Left cardiac atrium (tissue), 4 donors: ENCODE measurements around the gene HDAC4. TPM values are rescaled to one million over a fixed set of nuclear protein-coding genes. Genes with fewer than 3 reads are reported as not detected.

ENCODE experiments used
- ATAC-seq, 2 donors: fragments of 200-7000 bp; cut with Tn5 transposase; one replicate each; pipeline ENCODE4 v1.9.1; 2020; ENCODE audit warnings: mild to moderate bottlenecking in 2 of 2, moderate library complexity in 2 of 2
- DNase-seq: peaks from one replicate; pipeline ENCODE4 v3.0.0-alpha.2; 2020
- intact Hi-C, 2 donors: fragments of 100-400 bp; cut with DNase I; formaldehyde crosslinking; loops; one replicate each; pipeline versions ENCODE4 v1.14.1 to v1.15.1; 2022 to 2023
- total RNA-seq, 2 donors: library from RNA; stranded (reverse); fragmentation: NEBNext Ultra II Directional; extraction: Animal tissue kit (Norgen Biotek cat#: 25700); gene quantifications; one replicate each; pipeline ENCODE4 v1.2.1, GENCODE V29; 2021
- donor health status: DM: no; HTN: yes; CAD: no.
- donor health status: DM: no; HTN: yes; CAD: no; lungs with severe emphysema.
- donor health status: DM: yes; HTN: yes; CAD: no.
- donor health status: Dilated cardiomyopathy.

HDAC4 gene
- total RNA-seq, 2 donors from 2014 or later, result 25.6 to 31.2 TPM

DNA sequence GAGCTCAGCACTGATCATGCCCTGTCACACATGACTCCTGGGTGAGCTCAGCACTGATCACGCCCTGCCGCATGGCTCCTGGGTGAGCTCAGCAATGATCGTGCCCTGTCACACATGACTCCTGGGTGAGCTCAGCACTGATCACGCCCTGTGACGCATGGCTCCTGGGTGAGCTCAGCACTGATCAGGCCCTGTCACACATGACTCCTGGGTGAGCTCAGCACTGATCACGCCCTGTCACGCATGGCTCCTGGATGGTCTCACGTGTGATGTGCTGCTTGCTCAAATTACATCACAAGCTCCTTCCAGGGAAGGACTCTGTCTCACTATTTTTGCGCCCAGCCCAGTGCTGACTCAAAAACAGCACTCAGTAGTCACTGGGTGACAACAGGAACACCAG lies 258.0 kb downstream of the HDAC4 start:
- DNase-seq (no peak), ATAC-seq (no peak)
- intact Hi-C loops, result no loop called here

DNA sequence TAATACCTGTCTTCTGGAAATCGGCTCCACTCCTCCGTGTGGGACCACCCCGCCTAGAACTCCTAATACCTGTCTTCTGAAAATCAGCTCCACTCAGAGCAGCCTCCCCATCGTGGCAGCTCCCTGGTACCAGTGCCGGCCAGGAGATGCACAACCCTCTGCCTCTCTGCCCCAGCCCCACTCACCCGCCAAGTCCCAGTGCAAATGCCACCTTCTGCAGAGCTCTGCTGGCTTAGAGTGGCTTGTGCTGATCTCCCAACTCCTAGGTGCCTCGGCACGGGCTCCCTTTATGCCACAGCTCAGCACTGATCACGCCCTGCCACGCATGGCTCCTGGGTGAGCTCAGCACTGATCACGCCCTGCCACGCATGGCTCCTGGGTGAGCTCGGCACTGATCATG lies 258.5 kb downstream of the HDAC4 start:
- no peak for ATAC-seq
- DNase-seq, result no peak
- intact Hi-C loops, result no loop called here

DNA sequence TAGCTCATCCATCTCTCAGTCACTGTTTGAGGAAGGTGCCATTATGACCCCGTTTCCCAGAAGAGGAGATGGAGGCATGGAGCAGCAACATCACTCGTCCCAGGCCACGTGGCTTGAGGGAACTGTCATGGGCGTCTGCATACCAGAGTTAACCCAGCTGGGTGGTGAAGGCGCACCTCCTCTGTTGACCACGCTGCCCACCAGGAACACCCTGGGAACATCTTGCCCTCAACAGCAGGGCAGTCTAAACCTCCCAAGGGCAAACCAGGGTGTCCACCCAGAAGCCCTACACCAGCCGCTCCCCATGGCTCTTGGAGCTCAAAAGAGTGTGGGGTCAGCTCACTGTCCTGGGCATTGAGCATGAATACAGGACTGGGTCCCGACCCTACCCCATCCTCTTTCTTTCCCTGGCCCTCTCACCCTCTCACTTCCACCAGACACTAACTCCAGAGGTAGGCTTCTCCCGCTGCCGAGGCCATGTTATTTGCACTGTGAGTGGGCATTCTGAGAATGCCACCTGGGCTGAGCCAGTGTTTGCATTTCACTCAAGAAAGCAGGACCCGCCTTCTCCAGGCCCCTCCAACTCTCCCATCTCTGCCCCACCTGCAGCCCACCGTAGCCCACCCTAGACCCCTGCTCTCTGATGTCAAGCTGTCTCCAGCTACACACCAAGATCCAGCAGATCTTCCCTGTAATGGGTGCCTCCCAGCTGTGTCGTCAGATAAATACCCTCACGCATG lies 259.6 kb downstream of the HDAC4 start:
- intact Hi-C loops, result no loop called here
- ATAC-seq (no peak), DNase-seq (no peak)

DNA sequence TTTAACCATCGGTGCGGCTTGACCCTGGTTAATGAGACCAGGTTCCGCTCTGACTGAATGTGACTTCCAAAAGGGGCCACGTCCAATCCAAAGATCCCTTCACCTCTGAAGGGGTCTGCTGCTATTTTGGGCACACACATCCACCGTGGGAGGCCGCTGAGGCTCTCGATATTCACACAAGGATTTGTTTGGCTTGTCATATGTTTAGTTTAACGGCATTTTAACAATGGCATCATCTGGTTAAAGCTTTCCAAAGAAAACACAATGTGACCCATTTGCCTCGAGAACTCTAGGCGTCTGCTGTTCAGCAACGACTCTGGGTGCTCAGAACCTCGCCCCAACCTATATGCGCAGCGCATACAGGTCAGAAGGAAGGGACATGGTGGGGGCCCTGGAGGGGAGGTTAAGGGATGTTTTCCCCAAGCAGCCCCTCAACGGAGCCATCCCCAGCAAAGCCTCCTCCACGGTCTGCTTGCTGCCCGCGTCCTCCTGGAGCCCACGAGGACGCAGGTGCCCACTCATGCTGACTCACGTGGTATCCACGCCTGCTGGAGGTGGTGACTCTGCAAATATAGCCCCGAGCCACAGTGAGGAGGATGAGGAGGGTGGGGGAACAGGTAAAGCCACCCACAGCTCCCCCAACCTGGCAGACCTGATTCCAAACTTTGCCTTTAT lies 260.3 kb downstream of the HDAC4 start:
- DNase-seq (no peak), ATAC-seq (no peak)
- intact Hi-C loops, result no loop called here

DNA sequence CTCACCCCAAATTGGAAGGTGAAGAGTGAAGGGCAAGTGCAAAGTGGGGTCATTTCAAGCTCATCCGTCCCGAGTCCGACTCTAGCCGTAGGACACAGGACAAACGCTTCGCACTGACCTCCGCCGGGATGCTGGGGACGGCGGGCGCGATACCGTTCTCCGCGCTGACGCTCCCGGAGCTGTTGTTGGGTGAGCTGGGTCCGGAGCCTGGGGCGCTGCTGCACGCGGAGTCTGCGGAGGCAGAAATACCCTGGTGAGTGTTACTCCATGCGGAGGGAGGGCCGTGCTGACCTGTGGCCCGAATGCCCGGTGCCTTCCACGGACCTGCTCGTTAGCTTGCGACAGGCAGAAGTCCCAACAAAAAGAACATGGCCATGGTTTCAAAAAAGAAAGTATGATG lies 261.3 kb downstream of the HDAC4 start:
- no peak for ATAC-seq
- DNase-seq, result no peak
- intact Hi-C loops, result no loop called here

DNA sequence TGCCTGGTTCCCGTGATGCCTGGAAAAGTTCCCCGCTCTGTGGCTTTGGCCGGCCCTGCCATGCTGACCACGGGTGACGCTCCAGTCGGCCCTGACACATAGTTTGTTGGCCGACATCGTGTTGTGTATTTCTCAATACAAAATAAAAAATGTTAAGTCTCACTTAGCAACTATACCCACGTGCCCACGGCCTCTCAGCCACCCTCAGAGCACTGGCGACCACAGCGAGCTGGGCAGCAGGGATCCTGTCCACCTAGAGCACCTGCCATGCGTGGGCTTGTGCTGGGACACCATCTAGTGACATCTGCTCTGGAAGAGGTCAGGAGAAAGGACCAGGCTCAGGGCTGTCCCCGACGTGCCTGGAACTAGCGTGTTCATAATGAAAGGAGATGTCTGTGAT lies 261.7 kb downstream of the HDAC4 start:
- ATAC-seq, result no peak
- DNase-seq, result no peak
- intact Hi-C loops, result no loop called here

DNA sequence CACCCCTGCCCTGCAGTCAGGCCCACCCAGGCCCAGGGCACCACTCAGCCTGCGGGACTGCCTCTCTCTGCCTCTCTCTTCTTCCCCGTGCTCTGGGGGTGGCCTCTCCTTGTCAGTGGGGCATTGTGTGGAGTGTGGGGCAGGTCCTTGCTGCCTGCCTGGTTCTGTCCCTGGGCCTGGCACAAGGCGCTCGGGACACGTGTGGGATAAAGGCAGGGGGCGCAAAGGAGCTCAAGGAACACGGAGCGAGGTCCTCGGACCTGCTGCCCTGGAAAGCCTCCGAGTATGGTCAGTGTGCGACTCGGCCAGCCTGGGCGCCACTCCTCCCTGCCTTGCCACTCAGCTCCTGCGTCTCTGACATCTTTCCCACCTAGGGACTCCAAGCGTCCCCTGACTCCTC lies 262.2 kb downstream of the HDAC4 start:
- DNase-seq (no peak), ATAC-seq (no peak)
- intact Hi-C loops, result no loop called here

DNA sequence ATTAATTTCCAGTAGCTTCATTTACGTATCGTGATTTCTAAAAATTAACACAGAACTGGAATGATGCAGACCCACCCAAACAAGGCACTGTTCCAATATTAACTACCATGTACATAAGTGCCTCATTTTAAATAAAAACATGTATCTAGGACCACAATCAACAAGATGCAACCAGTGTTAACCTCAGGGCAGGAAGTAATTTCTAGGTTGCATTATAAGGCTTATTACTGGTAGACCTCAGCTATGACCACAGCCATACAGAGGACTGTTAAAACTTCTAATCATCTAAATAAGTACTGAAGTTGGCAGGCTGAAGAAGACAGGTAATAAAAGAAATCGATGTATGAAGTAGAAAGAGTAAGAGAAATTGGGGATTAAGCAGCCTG lies 262.9 kb downstream of the HDAC4 start:
- intact Hi-C loops, result no loop called here
- ATAC-seq, result no peak
- no peak for DNase-seq

DNA sequence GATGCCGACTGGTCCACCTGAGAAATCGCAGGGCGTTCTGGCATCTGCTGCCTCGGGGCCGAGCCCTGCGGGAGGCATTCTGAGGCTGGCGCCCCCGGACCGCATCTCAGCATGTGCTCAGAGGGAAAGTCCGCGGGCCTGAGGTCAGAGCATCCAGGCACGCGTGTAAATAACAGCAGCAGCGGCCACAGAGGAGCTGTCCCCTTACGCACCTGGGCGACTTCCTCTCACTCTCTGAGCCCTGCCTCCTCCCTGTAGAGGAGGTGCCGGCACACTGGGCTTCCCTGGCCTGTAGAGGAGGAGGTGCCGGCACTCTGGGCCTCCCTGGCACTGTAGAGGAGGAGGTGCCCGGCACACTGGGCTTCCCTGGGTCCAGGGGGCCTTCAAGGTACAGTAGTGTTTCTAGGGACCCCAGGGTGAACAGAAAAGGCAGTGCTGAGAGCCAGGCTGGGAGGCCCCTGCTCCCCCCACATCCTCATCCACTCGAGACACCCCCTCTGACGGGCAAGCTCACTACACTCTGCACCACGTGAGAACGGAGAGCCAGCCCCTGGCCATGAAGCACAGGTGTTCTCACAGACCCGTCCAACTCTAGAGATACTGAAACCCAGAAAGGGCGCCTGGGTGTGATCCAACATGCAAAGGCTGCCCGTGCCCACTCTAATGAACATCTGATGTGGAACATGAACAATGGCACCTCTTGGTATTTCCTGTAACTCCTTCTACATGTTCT lies 263.5 kb downstream of the HDAC4 start:
- DNase-seq, result no peak
- peak; percentile 35 to 74 for ATAC-seq
- intact Hi-C loops, result no loop called here

DNA sequence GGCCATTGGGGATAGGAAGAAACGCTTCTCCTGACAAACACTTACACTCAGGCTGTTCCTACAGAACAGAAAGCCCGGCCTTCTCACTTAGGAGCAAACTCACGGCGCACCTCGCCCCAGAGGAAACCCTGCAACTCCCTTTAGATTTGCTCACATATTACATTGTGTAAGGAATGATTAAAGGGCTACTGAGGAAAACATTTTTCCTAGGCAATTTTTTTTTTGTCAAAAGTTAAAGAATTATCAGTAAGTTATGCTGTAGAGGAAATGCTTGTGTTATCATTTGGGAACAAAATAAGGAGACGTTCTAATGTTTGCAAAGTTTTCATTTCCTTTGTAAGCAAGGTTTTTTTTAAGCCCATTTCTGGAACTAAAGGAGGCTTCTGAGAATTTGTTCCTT lies 264.1 kb downstream of the HDAC4 start:
- DNase-seq (no peak), ATAC-seq (no peak)
- intact Hi-C loops, result no loop called here

DNA sequence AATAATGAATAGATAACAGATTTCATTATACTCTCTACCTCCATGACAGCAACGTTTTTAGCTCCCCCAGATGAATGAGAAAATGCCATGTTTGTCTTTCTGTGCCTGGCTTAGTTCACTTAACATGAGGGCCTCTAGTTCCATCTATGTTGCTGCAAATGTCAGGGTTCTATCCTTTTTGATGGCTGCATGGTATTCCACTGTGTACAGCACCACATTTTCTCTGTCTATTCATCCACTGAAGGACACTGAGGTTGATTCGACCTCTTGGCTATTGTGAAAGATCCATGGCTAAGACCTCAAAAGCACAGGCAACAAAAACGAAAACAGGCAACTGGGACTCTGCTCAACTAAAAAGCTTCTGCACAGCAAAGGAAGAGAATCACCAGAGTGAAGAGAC lies 264.6 kb downstream of the HDAC4 start:
- intact Hi-C loops, result no loop called here
- ATAC-seq (no peak), DNase-seq (no peak)

DNA sequence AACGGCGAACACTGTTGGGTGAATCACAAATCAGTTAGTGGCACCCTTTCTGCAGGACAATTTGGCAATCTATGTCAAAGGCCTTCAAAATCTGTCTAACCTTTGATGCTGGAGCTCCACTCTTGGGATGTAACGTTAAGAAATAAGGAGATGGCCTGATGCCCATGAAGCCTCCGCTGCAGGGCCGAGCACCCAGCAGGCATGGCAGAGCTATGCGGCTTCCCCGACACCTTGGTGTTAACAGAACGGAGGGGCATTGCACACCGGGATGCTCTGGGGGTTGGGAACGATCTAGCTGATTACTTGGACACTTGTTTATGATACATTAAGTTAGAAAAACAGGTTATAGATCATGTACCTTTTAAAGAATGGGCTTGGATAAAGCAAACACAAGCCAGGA lies 265.3 kb downstream of the HDAC4 start:
- ATAC-seq (peak in 1 of 2 donors; percentile 17), DNase-seq (no peak)
- intact Hi-C loops, result no loop called here

DNA sequence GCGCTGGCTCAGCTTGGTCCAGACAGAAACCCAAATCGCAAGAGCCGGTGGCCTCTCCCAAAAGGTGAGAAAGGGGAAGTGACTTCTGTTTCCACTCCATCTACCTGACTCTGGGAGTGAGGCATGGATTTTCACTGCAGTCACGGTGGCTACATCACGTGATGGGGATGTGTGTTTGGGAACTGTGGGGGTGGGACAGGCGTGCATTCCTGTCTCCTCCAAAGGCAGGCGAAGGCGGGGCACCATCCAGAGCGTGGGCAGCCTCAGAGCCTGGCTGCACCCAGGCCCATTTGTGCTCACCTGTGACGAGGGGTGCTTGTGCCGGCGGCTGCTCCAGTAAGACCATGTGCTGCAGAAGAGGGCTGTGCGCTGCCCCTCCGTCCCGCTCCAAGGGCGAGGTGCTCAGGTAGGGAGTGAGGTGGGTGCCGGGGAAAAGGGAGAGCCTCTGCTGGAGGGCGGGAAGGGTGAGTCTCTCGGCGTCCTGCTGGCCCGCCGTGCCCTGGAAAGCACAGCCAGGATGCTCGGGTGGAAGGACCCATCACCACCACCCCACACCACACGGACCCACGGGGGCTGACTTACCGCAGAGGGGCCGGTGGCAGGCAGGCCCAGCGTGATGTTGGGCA lies 266.8 kb downstream of the HDAC4 start:
- intact Hi-C loops, result no loop called here
- DNase-seq, result no peak
- no peak for ATAC-seq

DNA sequence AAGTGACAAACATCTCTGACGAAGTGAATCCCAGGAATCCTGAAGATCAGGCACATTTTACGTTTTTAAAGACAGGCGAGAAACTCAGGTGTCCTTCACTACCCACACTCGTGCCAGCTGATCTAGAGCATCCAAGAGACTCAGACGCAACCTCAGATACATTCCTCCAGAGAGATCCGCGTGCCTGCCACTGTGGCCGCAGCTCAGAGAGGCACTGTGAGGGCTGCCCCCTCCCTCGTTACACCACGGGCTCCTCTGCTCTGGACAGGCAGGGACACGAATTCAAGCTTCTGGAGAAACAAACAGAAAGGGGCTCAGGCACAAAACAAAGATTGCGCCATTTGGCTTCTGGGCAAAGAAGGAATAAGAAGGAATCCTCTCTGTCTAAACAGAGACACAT lies 268.0 kb downstream of the HDAC4 start:
- intact Hi-C loops, result no loop called here
- ATAC-seq (no peak), DNase-seq (no peak)

DNA sequence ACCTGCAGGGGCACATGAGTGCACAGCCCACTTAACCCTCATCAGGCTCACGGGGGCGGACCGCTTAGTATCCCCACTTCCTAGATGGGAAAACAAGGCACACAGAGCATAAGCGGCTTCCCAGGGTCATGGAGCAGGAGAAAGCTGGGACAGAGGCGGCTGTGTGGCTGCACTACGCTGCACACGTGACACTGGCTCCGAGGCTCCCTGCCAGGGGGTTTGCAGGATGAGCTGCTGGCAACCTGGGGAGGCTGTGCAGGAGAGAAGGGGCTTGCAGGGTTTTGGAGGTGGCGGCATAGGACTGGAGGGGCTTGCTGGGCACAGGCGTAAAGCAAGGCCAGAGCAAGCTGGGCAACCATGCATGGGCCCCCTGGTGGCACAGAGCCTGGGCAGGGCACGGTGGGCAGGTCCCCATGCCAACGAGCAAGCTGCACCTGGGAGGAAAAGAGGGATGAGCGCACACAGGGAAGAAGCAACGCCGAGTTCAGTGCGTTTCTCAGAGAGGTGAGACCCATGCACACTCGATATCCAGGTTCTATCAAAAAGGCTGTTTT lies 268.6 kb downstream of the HDAC4 start:
- intact Hi-C loops, result no loop called here
- ATAC-seq, result no peak
- no peak for DNase-seq

DNA sequence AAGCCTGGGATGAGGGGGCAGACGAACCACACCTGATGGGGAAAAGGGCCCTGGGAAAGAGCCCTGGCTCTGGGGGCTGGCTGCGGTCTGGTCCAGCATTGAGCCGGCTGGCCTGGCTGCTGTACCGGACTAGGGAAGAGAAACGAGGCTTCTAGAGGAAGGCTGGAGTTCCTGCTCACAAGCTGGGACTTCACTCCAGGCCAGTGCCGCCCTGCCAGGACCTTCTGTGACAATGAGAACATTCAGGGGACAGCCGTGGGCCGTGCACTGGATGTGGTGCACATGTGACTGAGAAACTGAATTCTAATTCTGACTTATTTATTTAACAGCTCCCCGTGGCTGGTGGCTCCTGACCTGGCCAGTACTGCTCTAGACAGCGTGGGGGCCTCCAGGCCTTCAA lies 269.3 kb downstream of the HDAC4 start:
- ATAC-seq (no peak), DNase-seq (no peak)
- intact Hi-C loops, result no loop called here

DNA sequence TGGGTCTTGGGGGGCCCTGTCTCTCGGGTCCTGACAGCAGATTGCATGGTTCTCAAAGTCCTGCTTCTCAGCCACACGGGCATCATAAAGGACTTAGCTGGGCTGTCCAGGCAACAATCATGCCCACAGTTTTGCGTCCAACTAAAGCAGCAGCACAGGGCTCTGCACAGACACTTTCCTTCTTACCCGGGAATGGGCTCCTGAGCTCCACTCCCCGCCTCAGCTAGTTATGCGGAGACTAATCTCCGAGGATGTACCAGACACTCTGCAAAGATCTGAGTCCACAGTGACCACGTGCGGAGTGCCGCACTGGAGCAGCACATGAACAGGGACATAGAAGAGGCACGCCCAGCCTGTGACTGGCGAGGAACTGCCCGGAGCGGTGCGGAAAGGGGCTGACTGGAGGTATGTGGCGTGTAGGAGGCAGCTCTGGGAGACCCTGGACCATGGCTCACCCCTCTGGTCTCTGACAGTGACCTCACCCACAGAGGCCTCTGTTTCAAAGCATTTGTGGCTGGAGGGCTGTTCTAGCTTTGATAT lies 270.0 kb downstream of the HDAC4 start:
- no peak for ATAC-seq

DNA sequence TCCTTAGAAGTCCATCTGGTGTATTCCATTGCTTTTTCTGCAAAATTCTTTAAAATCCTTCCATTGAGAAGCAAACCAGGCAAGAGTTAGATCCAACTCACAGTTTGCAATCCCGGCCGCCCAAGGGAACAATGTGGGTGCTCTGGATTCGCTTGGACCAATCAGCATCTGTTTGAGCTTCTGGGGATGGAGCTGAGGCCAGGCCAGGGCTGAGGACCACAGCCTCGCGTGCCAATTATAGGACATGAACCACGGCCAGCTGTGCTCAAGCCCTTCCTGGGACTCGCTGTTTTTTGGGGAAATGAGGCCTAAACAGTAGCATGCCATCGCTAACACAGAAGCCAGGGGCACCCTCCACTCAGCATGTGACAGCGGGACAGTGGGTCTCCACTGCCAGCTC lies 270.8 kb downstream of the HDAC4 start:
- intact Hi-C loops, result no loop called here
- ATAC-seq (no peak), DNase-seq (no peak)

More for the DNA sequence above, 270.0 kb downstream of the HDAC4 start:
- DNase-seq, result no peak
- intact Hi-C loops, result no loop called here

DNA sequence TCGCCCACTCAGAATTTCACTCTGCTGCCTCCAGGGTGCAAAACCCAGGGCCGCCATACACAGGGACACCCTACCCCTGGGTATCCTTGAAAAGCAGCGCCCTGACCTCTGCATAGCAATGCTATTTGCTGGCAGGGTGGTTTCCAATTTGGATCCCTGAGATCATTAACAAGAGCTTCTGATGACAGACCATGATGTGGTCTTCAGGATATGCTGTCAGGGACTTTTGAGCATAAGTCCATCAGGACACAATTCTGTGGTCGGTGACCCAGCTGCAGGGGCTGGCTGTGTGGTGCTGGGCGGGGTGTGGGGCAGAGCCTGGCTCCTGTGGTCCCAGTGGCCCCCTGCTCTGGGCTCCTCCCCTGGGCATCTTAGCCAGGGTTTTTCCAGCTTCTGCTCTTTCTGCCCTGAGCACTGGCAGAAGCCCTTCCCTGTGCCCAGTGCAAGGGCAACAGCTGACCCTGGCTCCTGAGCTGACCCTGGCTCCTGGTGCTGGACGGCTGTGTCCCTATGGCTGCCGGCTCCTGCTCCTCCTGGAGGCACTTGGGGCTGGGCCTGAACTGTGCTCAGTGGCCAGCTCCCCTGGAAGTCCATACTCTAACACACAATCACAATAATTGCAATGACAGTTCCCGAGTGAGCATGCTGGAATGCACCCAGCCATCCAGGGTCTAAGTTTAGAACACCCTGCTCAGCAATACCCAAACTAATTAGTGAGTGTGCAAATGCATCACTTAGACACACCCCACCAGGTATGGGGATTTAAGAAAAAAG lies 271.5 kb downstream of the HDAC4 start:
- ATAC-seq (no peak), DNase-seq (no peak)
- intact Hi-C loops, result no loop called here
